ENCODE measurements around the gene ASB2. TPM values are rescaled to one million over a fixed set of nuclear protein-coding genes. Genes with fewer than 3 reads are reported as not detected.

The ASB2 gene
- total and polyA plus RNA-seq, 2 of the 8 experiments (the other 6 are each of a cell fraction or from before 2014, with no cell fraction given): 1.0 to 2.1 TPM

- H3K27me3 ChIP-seq (replicated peaks in 1 of 4; ENCODE audit: control insufficient read depth in 3 of 4, extremely low read depth in 1 of 4, insufficient read depth in 3 of 4, low read length in 3 of 4): no peaks in the 10 kb centered on the region
- WGBS, 2 experiments (ENCODE audit: extremely low coverage in 1 of 2, insufficient coverage in 1 of 2, insufficient read length in 1 of 2, insufficient replicate concordance in 2 of 2, low coverage in 1 of 2, low lambda C conversion rate in 2 of 2, missing lambda C conversion rate in 1 of 2): 87% methylated on average over 14 of the region's 15 CpGs; no CpG with 5 or more reads in 1 of the 2 experiments
- TF ChIP-seq ZNF274 (IDR thresholded peaks at IDR 0.05; ENCODE audit: borderline replicate concordance, extremely low read depth, low read length) (no peak), MAX (IDR thresholded peaks at IDR 0.05) (no peak), RXRA (IDR thresholded peaks at IDR 0.05; ENCODE audit: insufficient read depth, low read depth, low read length) (no peak), SP4 (IDR thresholded peaks at IDR 0.05; ENCODE audit: low read length) (no peak), HDAC6 (IDR thresholded peaks at IDR 0.05; ENCODE audit: low read depth, low read length) (no peak), NRF1 (IDR thresholded peaks at IDR 0.05; ENCODE audit: low read depth, low read length) (no peak), GABPA (IDR thresholded peaks at IDR 0.05; ENCODE audit: borderline replicate concordance, insufficient read depth, low read length) (no peak), NANOG (IDR thresholded peaks at IDR 0.05; ENCODE audit: insufficient read depth, low read depth, low read length, poor library complexity, severe bottlenecking) (no peak), TBP (IDR thresholded peaks at IDR 0.05; ENCODE audit: low read depth, low read length) (no peak), SAP30 (IDR thresholded peaks at IDR 0.05; ENCODE audit: insufficient read depth, insufficient replicate concordance, low read length) (no peak), E2F6 (IDR thresholded peaks at IDR 0.05) (no peak), SIX5 (IDR thresholded peaks at IDR 0.05; ENCODE audit: low read depth, low read length) (no peak), EGR1 (IDR thresholded peaks at IDR 0.05; ENCODE audit: borderline replicate concordance, low read depth, low read length) (no peak)
These were observed 78.2 kb downstream of the ASB2 start for GRCh38 chr14:93898081-93898611.

More at GRCh38 chr14:93898081-93898611, 78.2 kb downstream of the ASB2 start:
- Histone ChIP-seq H3K23ac (ENCODE audit: insufficient read length) (no peak overlapping the region), H2BK12ac (ENCODE audit: low read depth, low read length) (no peak overlapping the region), H3K9ac (replicated peaks in 1 of 4; ENCODE audit: extremely low read depth in 1 of 4, low read depth in 3 of 4, low read length in 3 of 4) (no peak overlapping the region), H3K4me2 (ENCODE audit: insufficient read depth in 1 of 2, low read depth in 2 of 2, low read length in 2 of 2) (no peak overlapping the region), H3K36me3 (ENCODE audit: control insufficient read depth in 2 of 4, insufficient read depth in 4 of 4, low read length in 3 of 4) (no peaks in the 10 kb centered on the region), H2AK5ac (ENCODE audit: low read depth, low read length) (no peak overlapping the region), H4K20me1 (replicated peaks in 1 of 2; ENCODE audit: control insufficient read depth in 1 of 2, insufficient read depth in 2 of 2, low read length in 2 of 2) (no peaks in the 10 kb centered on the region), H3K4me3 (ENCODE audit: extremely low read depth in 1 of 4, insufficient read depth in 2 of 4, low read depth in 3 of 4, low read length in 4 of 4) (no peak overlapping the region), H3K23me2 (ENCODE audit: low read depth, low read length) (no peaks in the 10 kb centered on the region; the same call in 1 of the 2 replicates), H4K5ac (ENCODE audit: insufficient read length, low read depth, low read length) (no peak overlapping the region), H2BK15ac (ENCODE audit: low read length) (no peak overlapping the region), H4K91ac (replicated peaks; ENCODE audit: insufficient read length, low read length) (no peak overlapping the region), H2BK120ac (replicated peaks; ENCODE audit: low read depth, low read length) (no peak overlapping the region), H3K4me1 (replicated peaks in 1 of 4; ENCODE audit: control insufficient read depth in 3 of 4, insufficient read depth in 4 of 4, low read length in 3 of 4) (peaks cover 4 to 13% (median 7%) of the 10 kb centered on the region in 4 experiments; a peak in 6 of 7 replicates), H3K56ac (replicated peaks; ENCODE audit: insufficient read length, low read depth, low read length) (no peak overlapping the region), H3K27ac (ENCODE audit: low read depth, low read length) (no peak overlapping the region), H3K4ac (replicated peaks; ENCODE audit: insufficient read length, low read depth, low read length) (no peak overlapping the region), H2BK5ac (ENCODE audit: low read depth, low read length) (no peak overlapping the region), H3K79me1 (ENCODE audit: low read depth, low read length) (no peaks in the 10 kb centered on the region), H4K8ac (ENCODE audit: extremely low read depth, insufficient read depth, low read length) (no peak overlapping the region), H3K79me2 (ENCODE audit: control insufficient read depth in 1 of 2, insufficient read depth in 2 of 2, low read length in 2 of 2) (no peaks in the 10 kb centered on the region), H2BK20ac (ENCODE audit: low read length) (no peak overlapping the region), H3K14ac (ENCODE audit: insufficient read length) (no peak overlapping the region), H3K18ac (ENCODE audit: extremely low read depth, low read length) (no peak overlapping the region), H2AFZ (ENCODE audit: low read length) (no peak overlapping the region), H3K9me3 (ENCODE audit: insufficient read depth in 2 of 2, low read depth in 1 of 2, low read length in 1 of 2) (no peaks in the 10 kb centered on the region)
- ChIA-PET POLR2A (ENCODE audit: partially characterized antibody) (no interaction called here), CTCF (ENCODE audit: partially characterized antibody) (interaction anchor here (0.9 to 12.9 kb wide), 12 partner anchors 8 to 250 kb away, joined by 3 to 149 read pairs (median 4); no protein-coding TSS in a partner anchor)
- DNase-seq (ENCODE audit: low read depth in 1 of 2, low spot score in 2 of 2) (no peak), FAIRE-seq (no peak)
